ENCODE measurements around the gene TSPAN16. TPM values are rescaled to one million over a fixed set of nuclear protein-coding genes. Genes with fewer than 3 reads are reported as not detected.

TSPAN16 gene
- total and polyA plus RNA-seq, 2 of the 13 experiments (the other 11 are each of a cell fraction or from before 2014, with no cell fraction given): not detected

DNA sequence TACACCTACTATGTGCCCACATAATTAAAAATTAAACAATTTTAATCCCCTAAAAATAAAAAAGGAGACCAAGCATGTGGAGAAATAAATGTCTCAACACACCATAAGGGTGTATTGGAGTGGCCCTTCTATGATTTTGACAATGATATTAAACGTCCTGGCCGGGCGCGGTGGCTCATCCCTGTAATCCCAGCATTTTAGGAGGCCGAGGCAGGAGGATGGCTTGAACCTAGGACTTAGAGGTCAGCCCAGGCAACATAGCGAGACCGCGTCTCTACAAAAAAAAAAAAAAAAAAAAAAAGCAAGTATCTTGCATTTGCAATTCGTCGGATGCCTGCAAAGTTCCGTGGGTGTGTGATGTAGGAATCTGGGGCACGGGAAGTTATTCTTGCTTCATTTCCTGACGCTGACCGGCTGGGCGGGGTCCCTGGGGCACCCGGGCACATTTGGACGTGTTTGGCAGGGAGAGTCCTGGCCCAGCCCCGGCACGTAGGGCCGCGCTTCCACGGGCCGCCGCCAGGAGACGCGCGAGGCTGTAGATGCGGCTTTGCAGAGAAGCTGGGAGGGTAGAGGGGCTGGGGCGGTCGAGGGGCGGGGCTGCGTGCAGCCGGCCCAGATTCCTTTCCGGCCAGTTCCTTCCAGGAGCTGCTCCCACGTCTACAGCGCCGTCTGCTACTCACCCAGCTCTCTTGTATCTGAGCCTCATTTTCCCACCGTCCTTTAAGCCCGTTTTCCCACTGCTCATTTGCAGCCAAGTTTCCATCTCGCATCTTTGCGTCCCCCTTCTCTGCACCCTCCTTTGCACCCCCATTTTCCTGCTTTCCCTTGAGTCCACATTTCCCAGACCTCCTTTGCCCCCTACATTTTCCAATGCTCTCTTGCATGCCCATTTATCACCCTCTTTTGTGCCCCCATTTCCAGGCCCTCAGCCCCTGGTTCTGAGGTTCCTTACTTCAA is 2.2 kb upstream of the TSPAN16 start (continued):
- TF ChIP-seq, protein P1, sequence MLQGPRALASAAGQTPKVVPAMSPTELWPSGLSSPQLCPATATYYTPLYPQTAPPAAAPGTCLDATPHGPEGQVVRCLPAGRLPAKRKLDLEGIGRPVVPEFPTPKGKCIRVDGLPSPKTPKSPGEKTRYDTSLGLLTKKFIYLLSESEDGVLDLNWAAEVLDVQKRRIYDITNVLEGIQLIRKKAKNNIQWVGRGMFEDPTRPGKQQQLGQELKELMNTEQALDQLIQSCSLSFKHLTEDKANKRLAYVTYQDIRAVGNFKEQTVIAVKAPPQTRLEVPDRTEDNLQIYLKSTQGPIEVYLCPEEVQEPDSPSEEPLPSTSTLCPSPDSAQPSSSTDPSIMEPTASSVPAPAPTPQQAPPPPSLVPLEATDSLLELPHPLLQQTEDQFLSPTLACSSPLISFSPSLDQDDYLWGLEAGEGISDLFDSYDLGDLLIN (CRISPR knock-in tag; IDR thresholded peaks at IDR 0.05; ENCODE audit: borderline replicate concordance): no peak
- no peak for TF ChIP-seq ZNF703 (CRISPR knock-in tag; IDR thresholded peaks at IDR 0.05; ENCODE audit: borderline replicate concordance)
- TF ChIP-seq NFRKB (IDR thresholded peaks at IDR 0.05): no peak
- no peak for TF ChIP-seq ZNF180 (CRISPR knock-in tag; IDR thresholded peaks at IDR 0.05; ENCODE audit: borderline replicate concordance, low read depth)
- TF ChIP-seq, protein P2, sequence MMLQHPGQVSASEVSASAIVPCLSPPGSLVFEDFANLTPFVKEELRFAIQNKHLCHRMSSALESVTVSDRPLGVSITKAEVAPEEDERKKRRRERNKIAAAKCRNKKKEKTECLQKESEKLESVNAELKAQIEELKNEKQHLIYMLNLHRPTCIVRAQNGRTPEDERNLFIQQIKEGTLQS (CRISPR knock-in tag; IDR thresholded peaks at IDR 0.05): no peak
- TF ChIP-seq POLR2G (IDR thresholded peaks at IDR 0.05; ENCODE audit: low read depth, low read length): no peak
- TF ChIP-seq ZNF44 (CRISPR knock-in tag; IDR thresholded peaks at IDR 0.05): no peak
- 0 out of 2 replicates have a peak, but pooled peaks have one; percentile 48 for TF ChIP-seq TGIF2 (CRISPR knock-in tag; IDR thresholded peaks at IDR 0.05)
- TF ChIP-seq SOX13 (IDR thresholded peaks at IDR 0.05): no peak
- peak in 1 of 2 experiments; percentile 43; a peak in 1 of 4 replicates for TF ChIP-seq SOX13 (CRISPR knock-in tag; conservative IDR thresholded peaks at IDR 0.05 in 1 of 2, IDR thresholded peaks at IDR 0.05 in 1 of 2)
- TF ChIP-seq ZFX (CRISPR knock-in tag; IDR thresholded peaks at IDR 0.05; ENCODE audit: low read depth): peak; percentile 32; the same call in 1 of the 2 replicates
- TF ChIP-seq, protein P3, sequence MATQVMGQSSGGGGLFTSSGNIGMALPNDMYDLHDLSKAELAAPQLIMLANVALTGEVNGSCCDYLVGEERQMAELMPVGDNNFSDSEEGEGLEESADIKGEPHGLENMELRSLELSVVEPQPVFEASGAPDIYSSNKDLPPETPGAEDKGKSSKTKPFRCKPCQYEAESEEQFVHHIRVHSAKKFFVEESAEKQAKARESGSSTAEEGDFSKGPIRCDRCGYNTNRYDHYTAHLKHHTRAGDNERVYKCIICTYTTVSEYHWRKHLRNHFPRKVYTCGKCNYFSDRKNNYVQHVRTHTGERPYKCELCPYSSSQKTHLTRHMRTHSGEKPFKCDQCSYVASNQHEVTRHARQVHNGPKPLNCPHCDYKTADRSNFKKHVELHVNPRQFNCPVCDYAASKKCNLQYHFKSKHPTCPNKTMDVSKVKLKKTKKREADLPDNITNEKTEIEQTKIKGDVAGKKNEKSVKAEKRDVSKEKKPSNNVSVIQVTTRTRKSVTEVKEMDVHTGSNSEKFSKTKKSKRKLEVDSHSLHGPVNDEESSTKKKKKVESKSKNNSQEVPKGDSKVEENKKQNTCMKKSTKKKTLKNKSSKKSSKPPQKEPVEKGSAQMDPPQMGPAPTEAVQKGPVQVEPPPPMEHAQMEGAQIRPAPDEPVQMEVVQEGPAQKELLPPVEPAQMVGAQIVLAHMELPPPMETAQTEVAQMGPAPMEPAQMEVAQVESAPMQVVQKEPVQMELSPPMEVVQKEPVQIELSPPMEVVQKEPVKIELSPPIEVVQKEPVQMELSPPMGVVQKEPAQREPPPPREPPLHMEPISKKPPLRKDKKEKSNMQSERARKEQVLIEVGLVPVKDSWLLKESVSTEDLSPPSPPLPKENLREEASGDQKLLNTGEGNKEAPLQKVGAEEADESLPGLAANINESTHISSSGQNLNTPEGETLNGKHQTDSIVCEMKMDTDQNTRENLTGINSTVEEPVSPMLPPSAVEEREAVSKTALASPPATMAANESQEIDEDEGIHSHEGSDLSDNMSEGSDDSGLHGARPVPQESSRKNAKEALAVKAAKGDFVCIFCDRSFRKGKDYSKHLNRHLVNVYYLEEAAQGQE (IDR thresholded peaks at IDR 0.05; ENCODE audit: borderline replicate concordance in 1 of 2, low read depth in 1 of 2, low read length in 2 of 2): no peak
- no peak for TF ChIP-seq RXRB (CRISPR knock-in tag; IDR thresholded peaks at IDR 0.05; ENCODE audit: borderline replicate concordance)
- TF ChIP-seq ZNF766 (CRISPR knock-in tag; IDR thresholded peaks at IDR 0.05; ENCODE audit: borderline replicate concordance): no peak
- no peak for TF ChIP-seq ZNF776 (CRISPR knock-in tag; IDR thresholded peaks at IDR 0.05)
- TF ChIP-seq, protein P4, sequence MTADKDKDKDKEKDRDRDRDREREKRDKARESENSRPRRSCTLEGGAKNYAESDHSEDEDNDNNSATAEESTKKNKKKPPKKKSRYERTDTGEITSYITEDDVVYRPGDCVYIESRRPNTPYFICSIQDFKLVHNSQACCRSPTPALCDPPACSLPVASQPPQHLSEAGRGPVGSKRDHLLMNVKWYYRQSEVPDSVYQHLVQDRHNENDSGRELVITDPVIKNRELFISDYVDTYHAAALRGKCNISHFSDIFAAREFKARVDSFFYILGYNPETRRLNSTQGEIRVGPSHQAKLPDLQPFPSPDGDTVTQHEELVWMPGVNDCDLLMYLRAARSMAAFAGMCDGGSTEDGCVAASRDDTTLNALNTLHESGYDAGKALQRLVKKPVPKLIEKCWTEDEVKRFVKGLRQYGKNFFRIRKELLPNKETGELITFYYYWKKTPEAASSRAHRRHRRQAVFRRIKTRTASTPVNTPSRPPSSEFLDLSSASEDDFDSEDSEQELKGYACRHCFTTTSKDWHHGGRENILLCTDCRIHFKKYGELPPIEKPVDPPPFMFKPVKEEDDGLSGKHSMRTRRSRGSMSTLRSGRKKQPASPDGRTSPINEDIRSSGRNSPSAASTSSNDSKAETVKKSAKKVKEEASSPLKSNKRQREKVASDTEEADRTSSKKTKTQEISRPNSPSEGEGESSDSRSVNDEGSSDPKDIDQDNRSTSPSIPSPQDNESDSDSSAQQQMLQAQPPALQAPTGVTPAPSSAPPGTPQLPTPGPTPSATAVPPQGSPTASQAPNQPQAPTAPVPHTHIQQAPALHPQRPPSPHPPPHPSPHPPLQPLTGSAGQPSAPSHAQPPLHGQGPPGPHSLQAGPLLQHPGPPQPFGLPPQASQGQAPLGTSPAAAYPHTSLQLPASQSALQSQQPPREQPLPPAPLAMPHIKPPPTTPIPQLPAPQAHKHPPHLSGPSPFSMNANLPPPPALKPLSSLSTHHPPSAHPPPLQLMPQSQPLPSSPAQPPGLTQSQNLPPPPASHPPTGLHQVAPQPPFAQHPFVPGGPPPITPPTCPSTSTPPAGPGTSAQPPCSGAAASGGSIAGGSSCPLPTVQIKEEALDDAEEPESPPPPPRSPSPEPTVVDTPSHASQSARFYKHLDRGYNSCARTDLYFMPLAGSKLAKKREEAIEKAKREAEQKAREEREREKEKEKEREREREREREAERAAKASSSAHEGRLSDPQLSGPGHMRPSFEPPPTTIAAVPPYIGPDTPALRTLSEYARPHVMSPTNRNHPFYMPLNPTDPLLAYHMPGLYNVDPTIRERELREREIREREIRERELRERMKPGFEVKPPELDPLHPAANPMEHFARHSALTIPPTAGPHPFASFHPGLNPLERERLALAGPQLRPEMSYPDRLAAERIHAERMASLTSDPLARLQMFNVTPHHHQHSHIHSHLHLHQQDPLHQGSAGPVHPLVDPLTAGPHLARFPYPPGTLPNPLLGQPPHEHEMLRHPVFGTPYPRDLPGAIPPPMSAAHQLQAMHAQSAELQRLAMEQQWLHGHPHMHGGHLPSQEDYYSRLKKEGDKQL (CRISPR knock-in tag; IDR thresholded peaks at IDR 0.05; ENCODE audit: low read depth): no peak
- no peak for TF ChIP-seq ZEB1 (IDR thresholded peaks at IDR 0.05; ENCODE audit: insufficient replicate concordance, low read depth)
- 0 out of 2 replicates have a peak, but pooled peaks have one; percentile 39 for TF ChIP-seq ZNF263 (CRISPR knock-in tag; IDR thresholded peaks at IDR 0.05)
